HepG2 (cell line): ENCODE data around the gene PARD3. TPM values are rescaled to one million over a fixed set of nuclear protein-coding genes. Genes with fewer than 3 reads are reported as not detected.
A peak's percentile ranks its signal among the peaks of the same experiment; 100 is the strongest.

ENCODE experiments used
- ARNTL ChIP-seq: sonication (generic); formaldehyde crosslinking; IDR thresholded peaks from 2 replicates; pipeline ENCODE4 v1.4.0; 2020; ENCODE audit warnings: mild to moderate bottlenecking, missing genetic modification reagents
- ATF7-NPFF ChIP-seq: sonication (generic); formaldehyde crosslinking; IDR thresholded peaks from 2 replicates; pipeline ENCODE4 v1.8.1; 2023; ENCODE audit warnings: mild to moderate bottlenecking, low read depth, missing genetic modification reagents, moderate library complexity
- CENPT ChIP-seq: sonication (generic); formaldehyde crosslinking; IDR thresholded peaks from 2 replicates; pipeline ENCODE4 v1.8.0; 2022; ENCODE audit warnings: low read depth, mild to moderate bottlenecking, moderate library complexity, missing genetic modification reagents
- HNRNPLL ChIP-seq: fragments of 200-400 bp; formaldehyde crosslinking; IDR thresholded peaks from 2 replicates; pipeline ENCODE4 v1.6.1; 2017; ENCODE audit warnings: mild to moderate bottlenecking, low read depth, low read length; ENCODE audit not compliant: poor library complexity, severe bottlenecking
- MAZ ChIP-seq, 2 experiments: sonication (generic) in 1 of 2; formaldehyde crosslinking in 1 of 2; IDR thresholded peaks; 2 replicates each; pipeline versions ENCODE4 v1.5.0 to v1.6.1; 2012 to 2020; ENCODE audit warnings: low read depth in 2 of 2, mild to moderate bottlenecking in 2 of 2, borderline replicate concordance in 1 of 2, improper control_type of control experiment in 1 of 2, low read length in 1 of 2, missing genetic modification reagents in 1 of 2, moderate library complexity in 1 of 2
- MED1 ChIP-seq: sonication (generic); formaldehyde crosslinking; IDR thresholded peaks from 2 replicates; pipeline ENCODE4 v1.4.0; 2020; ENCODE audit warnings: missing genetic modification reagents
- SIN3A ChIP-seq: IDR thresholded peaks from 2 replicates; pipeline ENCODE4 v1.6.1; 2011; ENCODE audit warnings: low read depth, mild to moderate bottlenecking, control low read depth, low read length, borderline replicate concordance
- SNAPC2 ChIP-seq: sonication (generic); formaldehyde crosslinking; IDR thresholded peaks from 2 replicates; pipeline ENCODE4 v1.8.1; 2022; ENCODE audit warnings: mild to moderate bottlenecking, missing genetic modification reagents
- SRSF9 ChIP-seq: fragments of 200-400 bp; formaldehyde crosslinking; IDR thresholded peaks from 2 replicates; pipeline ENCODE4 v1.6.1; 2018; ENCODE audit warnings: borderline replicate concordance, mild to moderate bottlenecking, low read depth, low read length; ENCODE audit not compliant: insufficient read depth, poor library complexity, severe bottlenecking
- ZNF253 ChIP-seq: sonication (generic); formaldehyde crosslinking; IDR thresholded peaks from 2 replicates; pipeline ENCODE4 v1.8.0; 2022; ENCODE audit warnings: mild to moderate bottlenecking, missing genetic modification reagents, borderline replicate concordance
- ZNF33B ChIP-seq: sonication (generic); formaldehyde crosslinking; IDR thresholded peaks from 2 replicates; pipeline ENCODE4 v1.5.1; 2020; ENCODE audit warnings: mild to moderate bottlenecking, missing genetic modification reagents
- ZNF513 ChIP-seq: sonication (generic); formaldehyde crosslinking; conservative IDR thresholded peaks from 2 replicates; pipeline ENCODE4 v1.5.0; 2020; ENCODE audit warnings: missing genetic modification reagents
- ZNF605 ChIP-seq: sonication (generic); formaldehyde crosslinking; IDR thresholded peaks from 2 replicates; pipeline ENCODE4 v1.8.0; 2022; ENCODE audit warnings: mild to moderate bottlenecking, missing genetic modification reagents
- ZNF607 ChIP-seq: sonication (generic); formaldehyde crosslinking; IDR thresholded peaks from 2 replicates; pipeline ENCODE4 v1.5.1; 2020; ENCODE audit warnings: missing genetic modification reagents, mild to moderate bottlenecking, borderline replicate concordance
- polyA plus RNA-seq, 8 experiments: library from polyadenylated mRNA; depleted of rRNA in 3 of 8; stranded (reverse) in 7 of 8; unstranded in 1 of 8; fragments of >200 nt; fragmentation: Illumina TruSeq in 4 of 8; extraction: Trizol in 4 of 8; gene quantifications; 2 replicates each; pipeline versions ENCODE4 v1.2.1 to v1.2.3, GENCODE V29; 2011 to 2016; ENCODE audit warnings: low read depth in 4 of 8, missing spikeins in 1 of 8, mixed read lengths in 1 of 8; ENCODE audit not compliant: insufficient read depth in 1 of 8
- total RNA-seq, 5 experiments: library from RNA; depleted of rRNA; stranded (reverse); fragments of >200 nt; fragmentation: Illumina TruSeq; extraction: Trizol; gene quantifications; 2 replicates each; pipeline ENCODE4 v1.2.3, GENCODE V29; 2016; ENCODE audit warnings: low read depth in 1 of 5
- TF ChIP-seq, protein P1 (sequence below): sonication (generic); formaldehyde crosslinking; IDR thresholded peaks from 2 replicates; pipeline ENCODE4 v1.4.0; 2020; ENCODE audit warnings: missing genetic modification reagents
- TF ChIP-seq, protein P2 (sequence below): sonication (generic); formaldehyde crosslinking; IDR thresholded peaks from 2 replicates; pipeline ENCODE4 v1.5.1; 2020; ENCODE audit warnings: mild to moderate bottlenecking, missing genetic modification reagents, moderate library complexity
- TF ChIP-seq, protein P3 (sequence below): sonication (generic); formaldehyde crosslinking; IDR thresholded peaks from 2 replicates; pipeline ENCODE4 v1.4.0; 2020; ENCODE audit warnings: mild to moderate bottlenecking, low read depth, missing genetic modification reagents

PARD3 gene
- total and polyA plus RNA-seq, 2 of the 13 experiments (the other 11 are each of a cell fraction or from before 2014, with no cell fraction given): 40.9 to 60.0 TPM

DNA sequence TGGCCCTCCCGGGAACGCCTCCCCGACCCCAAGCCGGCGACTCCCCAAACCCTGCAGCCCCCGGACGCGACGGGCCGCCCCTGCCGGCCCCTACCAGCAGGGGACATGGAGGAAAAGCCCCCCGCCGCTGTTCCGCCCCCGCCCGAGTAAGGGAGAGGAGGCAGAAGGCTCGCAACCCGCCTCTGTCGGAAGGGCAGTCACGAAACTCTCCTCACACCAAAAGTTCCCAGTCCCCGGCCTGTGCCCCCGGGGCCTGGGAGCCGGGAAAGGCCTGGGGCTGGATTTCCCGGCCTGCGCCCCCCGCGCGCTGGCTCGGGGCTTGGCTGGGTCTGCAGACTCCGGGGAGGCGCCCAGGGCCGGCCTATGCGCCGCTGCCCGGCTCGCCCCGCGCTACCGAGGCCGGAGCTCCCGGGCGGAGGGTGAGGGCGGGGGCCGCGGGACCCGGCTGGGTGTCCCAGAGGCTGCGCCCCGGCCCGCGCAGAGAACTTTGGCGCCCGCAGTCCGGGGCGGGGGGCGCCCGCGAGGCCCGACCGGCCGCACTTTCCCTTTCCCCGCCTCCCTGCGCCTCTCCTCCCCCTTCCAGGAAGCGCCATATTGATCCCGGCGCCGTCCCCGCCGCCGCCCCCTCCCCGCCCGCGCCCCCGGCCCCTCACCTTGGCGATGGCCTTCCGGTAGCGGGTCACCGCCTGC lies 728 bp downstream of the PARD3 start (continued):
- TF ChIP-seq SRSF9 (no peak), ZNF513 (no peak), ATF7-NPFF (CRISPR knock-in tag) (peak; percentile 41; the same call in 1 of the 2 replicates), SIN3A (peak; percentile 44; the same call in 1 of the 2 replicates), MAZ (IDR thresholded peaks at IDR 0.05; ENCODE audit: borderline replicate concordance, low read depth, low read length) (no peak; the same call in 1 of the 2 replicates), MAZ (CRISPR knock-in tag; IDR thresholded peaks at IDR 0.05; ENCODE audit: low read depth) (peak; percentile 55), SNAPC2 (CRISPR knock-in tag) (no peak), CENPT (CRISPR knock-in tag) (no peak), MED1 (CRISPR knock-in tag) (no peak), ARNTL (CRISPR knock-in tag) (0 out of 2 replicates have a peak, but pooled peaks have one; percentile 24), ZNF605 (CRISPR knock-in tag) (0 out of 2 replicates have a peak, but pooled peaks have one; percentile 6), ZNF607 (CRISPR knock-in tag) (no peak), ZNF253 (no peak), ZNF33B (CRISPR knock-in tag) (no peak), HNRNPLL (peak; percentile 31)
- TF ChIP-seq, protein P1, sequence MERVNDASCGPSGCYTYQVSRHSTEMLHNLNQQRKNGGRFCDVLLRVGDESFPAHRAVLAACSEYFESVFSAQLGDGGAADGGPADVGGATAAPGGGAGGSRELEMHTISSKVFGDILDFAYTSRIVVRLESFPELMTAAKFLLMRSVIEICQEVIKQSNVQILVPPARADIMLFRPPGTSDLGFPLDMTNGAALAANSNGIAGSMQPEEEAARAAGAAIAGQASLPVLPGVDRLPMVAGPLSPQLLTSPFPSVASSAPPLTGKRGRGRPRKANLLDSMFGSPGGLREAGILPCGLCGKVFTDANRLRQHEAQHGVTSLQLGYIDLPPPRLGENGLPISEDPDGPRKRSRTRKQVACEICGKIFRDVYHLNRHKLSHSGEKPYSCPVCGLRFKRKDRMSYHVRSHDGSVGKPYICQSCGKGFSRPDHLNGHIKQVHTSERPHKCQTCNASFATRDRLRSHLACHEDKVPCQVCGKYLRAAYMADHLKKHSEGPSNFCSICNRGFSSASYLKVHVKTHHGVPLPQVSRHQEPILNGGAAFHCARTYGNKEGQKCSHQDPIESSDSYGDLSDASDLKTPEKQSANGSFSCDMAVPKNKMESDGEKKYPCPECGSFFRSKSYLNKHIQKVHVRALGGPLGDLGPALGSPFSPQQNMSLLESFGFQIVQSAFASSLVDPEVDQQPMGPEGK (CRISPR knock-in tag): peak; percentile 67
- TF ChIP-seq, protein P2, sequence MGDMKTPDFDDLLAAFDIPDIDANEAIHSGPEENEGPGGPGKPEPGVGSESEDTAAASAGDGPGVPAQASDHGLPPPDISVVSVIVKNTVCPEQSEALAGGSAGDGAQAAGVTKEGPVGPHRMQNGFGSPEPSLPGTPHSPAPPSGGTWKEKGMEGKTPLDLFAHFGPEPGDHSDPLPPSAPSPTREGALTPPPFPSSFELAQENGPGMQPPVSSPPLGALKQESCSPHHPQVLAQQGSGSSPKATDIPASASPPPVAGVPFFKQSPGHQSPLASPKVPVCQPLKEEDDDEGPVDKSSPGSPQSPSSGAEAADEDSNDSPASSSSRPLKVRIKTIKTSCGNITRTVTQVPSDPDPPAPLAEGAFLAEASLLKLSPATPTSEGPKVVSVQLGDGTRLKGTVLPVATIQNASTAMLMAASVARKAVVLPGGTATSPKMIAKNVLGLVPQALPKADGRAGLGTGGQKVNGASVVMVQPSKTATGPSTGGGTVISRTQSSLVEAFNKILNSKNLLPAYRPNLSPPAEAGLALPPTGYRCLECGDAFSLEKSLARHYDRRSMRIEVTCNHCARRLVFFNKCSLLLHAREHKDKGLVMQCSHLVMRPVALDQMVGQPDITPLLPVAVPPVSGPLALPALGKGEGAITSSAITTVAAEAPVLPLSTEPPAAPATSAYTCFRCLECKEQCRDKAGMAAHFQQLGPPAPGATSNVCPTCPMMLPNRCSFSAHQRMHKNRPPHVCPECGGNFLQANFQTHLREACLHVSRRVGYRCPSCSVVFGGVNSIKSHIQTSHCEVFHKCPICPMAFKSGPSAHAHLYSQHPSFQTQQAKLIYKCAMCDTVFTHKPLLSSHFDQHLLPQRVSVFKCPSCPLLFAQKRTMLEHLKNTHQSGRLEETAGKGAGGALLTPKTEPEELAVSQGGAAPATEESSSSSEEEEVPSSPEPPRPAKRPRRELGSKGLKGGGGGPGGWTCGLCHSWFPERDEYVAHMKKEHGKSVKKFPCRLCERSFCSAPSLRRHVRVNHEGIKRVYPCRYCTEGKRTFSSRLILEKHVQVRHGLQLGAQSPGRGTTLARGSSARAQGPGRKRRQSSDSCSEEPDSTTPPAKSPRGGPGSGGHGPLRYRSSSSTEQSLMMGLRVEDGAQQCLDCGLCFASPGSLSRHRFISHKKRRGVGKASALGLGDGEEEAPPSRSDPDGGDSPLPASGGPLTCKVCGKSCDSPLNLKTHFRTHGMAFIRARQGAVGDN: peak; percentile 46; the same call in 1 of the 2 replicates
- TF ChIP-seq, protein P3, sequence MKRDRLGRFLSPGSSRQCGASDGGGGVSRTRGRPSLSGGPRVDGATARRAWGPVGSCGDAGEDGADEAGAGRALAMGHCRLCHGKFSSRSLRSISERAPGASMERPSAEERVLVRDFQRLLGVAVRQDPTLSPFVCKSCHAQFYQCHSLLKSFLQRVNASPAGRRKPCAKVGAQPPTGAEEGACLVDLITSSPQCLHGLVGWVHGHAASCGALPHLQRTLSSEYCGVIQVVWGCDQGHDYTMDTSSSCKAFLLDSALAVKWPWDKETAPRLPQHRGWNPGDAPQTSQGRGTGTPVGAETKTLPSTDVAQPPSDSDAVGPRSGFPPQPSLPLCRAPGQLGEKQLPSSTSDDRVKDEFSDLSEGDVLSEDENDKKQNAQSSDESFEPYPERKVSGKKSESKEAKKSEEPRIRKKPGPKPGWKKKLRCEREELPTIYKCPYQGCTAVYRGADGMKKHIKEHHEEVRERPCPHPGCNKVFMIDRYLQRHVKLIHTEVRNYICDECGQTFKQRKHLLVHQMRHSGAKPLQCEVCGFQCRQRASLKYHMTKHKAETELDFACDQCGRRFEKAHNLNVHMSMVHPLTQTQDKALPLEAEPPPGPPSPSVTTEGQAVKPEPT: no peak
